ENCODE measurements around the gene SMU1.

- TF ChIP-seq CTCF (conservative IDR thresholded peaks at IDR 0.05; ENCODE audit: low read length) (no peak), EZH2phosphoT487 (IDR thresholded peaks at IDR 0.05; ENCODE audit: borderline replicate concordance) (no peak)
Observed at GRCh38 chr9:33019797-33020196, 56.7 kb downstream of the SMU1 start.
